T-helper 9 cell (primary cell): ENCODE data around the gene CHD1.
"Not testable (repeated sequence)": the region's sequence is repeated elsewhere in the genome, so short reads cannot be mapped to it uniquely, and the experiment has no call there.

Experiments
- DNase-seq: peaks from one replicate; pipeline ENCODE4 v3.0.0-alpha.2; 2020
- total RNA-seq, 2 donors: gene quantifications; one replicate each; lab custom pipeline; 2026; lab: John Stamatoyannopoulos, UW

CHD1 gene
- total RNA-seq = 322 to 680 reads per million in 2 donors

DNA sequence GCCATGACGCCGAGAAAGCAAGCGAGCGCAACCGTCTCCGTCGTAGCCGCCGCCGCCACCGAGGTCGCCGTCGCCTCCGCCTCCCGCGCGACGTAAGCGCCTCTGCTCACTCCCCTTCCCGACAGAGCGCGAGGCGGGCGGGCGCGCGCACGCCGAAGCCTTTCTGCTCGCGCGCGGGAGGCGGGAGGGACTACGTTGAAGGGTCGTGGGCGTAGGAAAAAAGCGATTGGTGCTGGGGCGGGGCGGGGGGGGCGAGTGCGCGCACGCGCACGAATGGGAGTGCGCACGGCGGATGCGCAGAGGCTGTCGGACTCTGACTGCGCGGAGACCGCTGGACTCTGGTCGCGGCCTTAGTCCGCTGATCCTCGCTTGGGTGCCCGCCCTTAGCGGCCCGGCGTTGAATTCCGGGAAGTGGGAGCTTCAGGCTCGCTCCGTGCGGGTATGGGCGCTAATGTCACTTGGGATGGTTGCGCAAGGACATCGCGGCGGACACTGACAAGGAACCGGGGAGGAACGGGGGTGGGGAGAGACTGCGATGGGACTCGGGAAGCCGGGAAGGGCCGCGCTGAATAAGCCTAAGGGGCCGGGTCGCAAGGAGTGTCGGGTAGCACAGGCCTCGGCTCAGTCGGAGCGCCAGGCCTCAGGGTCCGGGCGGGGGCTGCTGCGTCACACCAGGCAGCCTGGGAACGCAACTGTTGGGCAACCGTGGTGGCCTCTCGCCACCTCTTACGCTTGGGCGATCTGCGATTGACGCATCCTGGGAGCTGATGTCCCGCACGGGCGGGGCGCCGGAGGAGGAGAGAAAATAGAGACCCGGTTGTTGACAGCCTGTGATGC, at the start of gene CHD1:
Gene CHD1, minus strand, starts transcription at position 135 of the 837 bp plus-strand sequence. CDS start 2,621 bp downstream, outside the sequence.
- DNase-seq = peak; percentile 89

DNA sequence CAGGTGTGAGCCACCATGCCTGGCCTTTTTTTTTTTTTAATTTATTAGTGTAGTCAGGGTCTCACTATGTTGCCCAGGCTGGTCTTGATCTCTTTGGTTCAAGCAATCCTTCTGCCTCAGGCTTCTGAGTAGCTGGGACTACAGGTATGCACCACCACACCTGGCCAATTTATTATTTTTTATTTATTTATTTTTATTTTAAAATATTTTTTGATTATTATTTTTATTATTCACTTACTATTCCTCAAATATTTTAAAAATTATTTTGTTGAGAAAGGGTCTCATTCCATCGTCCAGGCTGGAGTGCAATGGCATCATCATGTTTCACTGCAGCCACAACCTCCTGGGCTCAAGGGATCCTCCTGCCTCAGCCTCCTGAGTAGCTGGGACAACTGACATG, 49.7 kb upstream of the CHD1 start:
- no peak for DNase-seq

DNA sequence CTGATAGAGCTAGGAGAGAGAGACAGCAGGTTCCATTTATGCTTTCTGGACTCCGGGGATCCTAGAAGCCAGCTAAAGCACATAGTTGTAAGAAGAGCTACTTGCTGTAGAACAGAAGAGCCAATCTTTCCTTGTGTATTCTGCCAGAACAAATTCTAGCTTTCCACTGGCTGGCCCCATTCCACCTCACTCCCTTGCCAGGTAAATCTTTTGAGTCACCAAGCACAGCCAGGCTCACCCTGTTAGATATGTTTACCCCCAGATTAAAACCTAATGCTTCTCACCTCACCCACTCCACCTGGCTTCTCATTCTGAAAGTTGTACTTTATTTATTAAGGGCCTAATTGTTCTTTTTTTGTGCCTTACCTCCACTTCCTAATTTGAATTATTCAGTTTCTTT, 48.9 kb upstream of the CHD1 start:
- no peak for DNase-seq

DNA sequence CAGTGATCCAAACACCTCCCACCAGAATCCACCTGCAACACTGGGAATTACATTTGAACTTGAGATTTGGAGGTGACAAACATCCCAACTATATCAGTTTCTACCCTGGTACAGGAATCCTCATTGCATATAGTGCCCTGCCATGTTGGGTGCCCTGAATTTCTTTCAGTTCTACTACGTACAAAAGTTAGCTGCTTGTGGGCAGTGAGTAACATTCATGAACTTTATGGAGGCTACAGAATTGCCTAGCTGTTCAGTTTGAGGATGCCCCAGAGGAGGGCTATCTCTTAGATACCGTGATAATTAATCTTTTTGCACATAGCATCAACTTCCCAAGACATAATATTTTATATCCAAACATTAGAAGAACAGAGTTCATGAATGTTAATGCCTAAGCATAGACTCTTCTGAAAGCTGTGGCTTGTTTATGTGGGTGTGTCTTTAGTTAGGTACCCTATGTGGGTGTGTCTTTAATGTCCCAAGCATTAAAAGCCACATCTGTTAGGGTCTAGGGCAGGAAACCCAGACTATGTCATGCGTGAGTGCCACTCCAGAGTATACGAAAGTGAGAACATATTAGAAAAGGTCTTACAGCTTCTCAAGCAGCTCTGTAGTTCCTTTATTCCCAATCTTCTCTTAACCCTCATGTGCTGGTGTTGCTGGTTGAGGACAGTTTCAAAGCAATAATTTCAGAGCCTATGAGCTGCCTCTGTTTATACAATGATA, 47.0 kb upstream of the CHD1 start:
- DNase-seq = no peak

DNA sequence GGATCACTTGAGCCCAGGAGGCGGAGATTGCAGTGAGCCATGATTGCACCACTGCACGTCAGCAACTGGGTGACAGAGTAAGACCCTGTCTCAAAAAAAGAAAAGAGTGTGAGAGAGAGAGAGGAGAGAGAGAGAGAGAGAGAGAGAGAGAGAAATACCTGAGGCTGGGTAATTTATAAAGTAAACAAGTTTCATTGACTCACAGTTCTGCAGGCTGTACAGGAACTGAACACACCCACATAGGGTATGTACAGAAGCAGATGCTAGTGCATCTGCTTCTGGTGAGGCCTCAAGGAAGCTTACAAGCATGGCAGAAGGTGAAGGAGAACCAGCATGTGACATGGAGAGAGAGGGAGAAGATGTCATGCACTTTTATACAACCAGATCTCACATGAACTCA, 46.4 kb upstream of the CHD1 start:
- no peak for DNase-seq

DNA sequence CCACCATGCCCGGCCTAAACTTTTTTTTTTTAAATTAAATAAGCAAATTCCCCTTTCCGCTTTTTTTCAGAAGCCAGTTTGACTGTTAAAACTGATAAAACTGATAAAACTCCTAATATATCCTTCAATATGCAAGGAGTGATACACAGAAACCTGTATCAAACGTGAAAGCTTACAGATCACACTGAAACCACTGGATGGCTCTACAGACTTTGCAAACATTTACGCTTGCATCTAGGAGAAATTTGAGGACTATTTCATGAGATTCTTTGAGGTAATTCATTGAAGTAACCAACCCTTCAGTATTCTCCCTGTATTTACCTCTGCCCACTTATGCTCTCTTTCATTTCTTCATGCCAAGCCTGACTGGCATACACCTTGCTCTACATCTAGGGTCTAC, 40.6 kb upstream of the CHD1 start:
- DNase-seq = no peak

DNA sequence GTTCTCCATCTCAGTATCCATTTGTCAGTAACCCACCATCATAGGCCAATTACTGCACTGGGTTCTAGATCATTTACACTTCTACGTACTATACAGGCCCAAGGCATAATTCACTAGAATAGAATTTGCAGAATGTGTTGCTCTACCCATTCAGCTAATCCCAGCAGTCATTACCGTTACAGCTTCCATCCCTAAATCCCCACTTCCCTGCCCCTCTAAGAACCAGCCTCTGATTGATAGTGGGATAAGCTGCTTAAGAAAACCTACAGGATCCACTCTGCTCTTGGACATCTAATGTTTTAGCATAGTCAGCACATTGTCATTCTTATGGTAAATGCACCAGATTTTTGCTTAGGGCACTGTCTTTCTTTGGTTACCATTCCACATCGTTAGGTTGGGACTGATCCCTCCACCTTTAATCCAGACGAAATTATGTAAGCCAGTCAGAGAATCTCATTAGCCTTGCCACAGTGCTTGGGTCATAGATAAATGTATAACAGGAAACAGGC, 39.3 kb upstream of the CHD1 start:
- no peak for DNase-seq

DNA sequence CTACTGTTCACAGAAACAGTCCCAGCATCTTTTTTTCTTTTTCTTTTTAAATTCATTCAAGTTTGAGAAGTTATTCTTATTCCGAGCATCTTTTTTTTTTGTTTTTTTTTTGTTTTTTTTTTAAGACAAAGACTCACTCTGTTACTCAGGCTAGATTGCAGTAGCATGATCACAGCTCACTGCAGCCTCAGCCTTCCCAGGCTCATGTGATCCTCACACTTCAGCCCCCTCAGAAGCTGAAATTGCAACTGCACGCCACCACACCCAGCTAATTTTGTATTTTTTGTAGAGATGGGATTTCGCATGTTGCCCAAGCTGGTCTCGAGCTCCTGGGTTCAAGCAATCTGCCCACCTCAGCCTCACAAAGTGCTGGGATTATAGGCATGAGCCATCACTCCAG, 36.4 kb upstream of the CHD1 start:
- no peak for DNase-seq

DNA sequence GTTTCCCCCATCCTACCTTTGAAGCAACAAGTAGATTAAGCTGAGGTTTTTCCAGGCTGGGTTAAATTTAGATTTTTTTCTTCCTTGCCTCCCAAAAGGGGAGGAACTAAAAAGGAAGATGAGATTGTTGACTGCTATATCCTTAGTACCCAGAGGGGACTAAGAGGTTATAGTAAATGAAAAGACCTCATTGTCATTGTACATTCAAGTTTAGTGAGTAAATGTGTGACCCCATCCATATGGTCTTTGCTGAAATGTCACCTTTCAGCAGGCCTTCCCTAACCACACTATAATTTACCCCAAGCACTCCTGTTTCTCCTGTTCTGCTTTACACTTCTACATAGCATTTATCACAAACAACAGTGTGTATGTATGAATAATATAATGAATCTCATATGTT, 35.8 kb upstream of the CHD1 start:
- DNase-seq = no peak

DNA sequence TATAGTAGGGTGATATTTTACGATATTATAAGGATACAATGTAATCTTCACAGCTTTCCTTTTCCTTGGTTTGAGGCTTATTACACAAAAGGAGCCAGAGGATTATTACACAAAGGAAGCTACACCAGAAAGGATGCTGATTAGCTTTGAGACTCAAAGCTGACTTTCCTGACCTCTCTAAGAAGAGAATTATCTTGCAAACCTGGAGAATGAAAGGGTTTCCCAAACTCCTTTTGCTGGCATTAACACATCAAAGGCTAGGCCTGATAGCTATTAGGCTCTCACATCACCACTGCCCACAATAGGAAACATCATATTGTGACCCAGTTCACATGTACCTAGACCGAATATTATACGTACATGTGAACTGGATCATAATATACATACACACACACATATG, 34.2 kb upstream of the CHD1 start:
- DNase-seq = no peak

DNA sequence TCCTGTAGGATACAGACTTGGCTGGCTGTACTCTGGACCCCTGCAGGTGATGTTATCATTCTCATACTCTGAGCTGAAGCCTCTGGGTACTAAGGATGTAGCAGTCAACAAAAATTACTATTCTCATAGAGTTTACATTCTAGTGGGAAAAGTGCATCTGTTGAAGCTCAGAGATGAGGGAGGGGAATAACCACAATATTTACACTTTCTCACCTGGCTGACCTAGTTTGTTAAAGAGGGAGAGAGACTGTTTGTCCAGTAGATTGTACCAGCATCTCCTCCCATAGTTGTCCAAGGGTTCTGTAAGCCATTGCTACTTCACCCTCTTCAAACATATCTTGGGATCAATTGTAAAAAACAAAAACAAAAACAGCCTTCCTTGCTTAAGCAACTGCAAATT, 33.8 kb upstream of the CHD1 start:
- no peak for DNase-seq

DNA sequence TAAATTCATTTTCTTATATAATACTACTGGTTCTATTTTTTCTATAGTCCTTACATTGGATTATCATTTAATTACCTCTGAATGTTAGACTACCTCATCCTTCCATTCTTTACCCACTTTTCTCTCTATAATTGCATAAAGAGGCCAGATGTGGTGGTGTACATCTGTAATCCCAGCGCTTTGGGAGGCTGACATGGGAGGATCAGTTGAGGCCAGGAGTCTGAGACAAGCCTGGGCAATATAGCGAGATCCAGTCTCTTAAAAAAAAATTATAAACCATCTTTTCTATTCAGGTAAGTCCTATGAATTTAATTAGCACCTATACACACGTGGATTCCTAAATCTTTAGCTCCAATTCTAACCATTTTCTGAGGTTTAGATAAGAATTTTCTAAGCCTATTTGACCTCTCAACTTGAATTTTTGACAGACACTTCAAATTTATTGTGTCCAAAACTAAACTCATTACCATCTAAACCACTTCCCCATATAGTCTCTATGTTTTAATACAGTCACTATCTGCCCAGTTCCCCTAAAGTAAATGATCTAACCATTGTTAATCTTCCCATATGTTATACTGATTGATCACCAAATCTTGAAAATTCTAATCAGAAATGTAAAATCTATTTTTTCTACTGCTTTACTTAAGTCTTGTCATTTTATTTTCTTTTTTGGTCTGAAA, 33.0 kb upstream of the CHD1 start:
- DNase-seq = no peak

DNA sequence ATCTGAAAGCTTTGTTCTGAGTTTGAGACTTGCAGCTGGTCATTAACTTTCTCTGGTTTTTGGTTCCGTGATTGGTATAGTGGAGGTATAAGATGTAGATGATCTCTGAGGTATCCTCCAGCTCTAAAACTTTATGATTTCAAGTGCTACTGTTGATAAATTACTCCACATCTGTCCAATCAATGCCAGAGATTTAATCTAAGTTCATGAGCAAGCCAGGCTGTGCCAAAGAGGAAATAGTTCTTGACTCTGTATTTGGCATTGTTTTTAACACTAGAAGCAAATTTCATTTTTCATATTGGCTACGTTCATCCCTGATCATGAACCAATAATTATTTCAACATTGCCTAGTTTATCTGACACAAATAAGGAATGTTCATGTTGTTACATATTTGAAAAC, 28.5 kb upstream of the CHD1 start:
- DNase-seq = no peak

DNA sequence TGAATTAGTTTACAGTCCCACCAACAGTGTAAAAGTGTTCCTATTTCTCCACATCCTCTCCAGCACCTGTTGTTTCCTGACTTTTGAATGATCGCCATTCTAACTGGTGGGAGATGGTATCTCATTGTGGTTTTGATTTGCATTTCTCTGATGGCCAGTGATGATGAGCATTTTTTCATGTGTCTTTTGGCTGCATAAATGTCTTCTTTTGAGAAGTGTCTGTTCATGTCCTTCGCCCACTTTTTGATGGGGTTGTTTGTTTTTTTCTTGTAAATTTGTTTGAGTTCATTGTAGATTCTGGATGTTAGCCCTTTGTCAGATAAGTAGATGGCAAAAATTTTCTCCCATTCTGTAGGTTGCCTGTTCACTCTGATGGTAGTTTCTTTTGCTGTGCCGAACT, 27.1 kb upstream of the CHD1 start:
- not testable (repeated sequence) for DNase-seq

DNA sequence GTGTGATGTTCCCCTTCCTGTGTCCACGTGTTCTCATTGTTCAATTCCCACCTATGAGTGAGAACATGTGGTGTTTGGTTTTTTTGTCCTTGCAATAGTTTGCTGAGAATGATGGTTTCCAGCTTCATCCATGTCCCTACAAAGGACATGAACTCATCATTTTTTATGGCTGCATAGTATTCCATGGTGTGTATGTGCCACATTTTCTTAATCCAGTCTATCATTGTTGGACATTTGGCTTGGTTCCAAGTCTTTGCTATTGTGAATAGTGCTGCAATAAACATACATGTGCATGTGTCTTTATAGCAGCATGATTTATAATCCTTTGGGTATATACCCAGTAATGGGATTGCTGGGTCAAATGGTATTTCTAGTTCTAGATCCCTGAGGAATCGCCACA, 26.7 kb upstream of the CHD1 start:
- not testable (repeated sequence) for DNase-seq

DNA sequence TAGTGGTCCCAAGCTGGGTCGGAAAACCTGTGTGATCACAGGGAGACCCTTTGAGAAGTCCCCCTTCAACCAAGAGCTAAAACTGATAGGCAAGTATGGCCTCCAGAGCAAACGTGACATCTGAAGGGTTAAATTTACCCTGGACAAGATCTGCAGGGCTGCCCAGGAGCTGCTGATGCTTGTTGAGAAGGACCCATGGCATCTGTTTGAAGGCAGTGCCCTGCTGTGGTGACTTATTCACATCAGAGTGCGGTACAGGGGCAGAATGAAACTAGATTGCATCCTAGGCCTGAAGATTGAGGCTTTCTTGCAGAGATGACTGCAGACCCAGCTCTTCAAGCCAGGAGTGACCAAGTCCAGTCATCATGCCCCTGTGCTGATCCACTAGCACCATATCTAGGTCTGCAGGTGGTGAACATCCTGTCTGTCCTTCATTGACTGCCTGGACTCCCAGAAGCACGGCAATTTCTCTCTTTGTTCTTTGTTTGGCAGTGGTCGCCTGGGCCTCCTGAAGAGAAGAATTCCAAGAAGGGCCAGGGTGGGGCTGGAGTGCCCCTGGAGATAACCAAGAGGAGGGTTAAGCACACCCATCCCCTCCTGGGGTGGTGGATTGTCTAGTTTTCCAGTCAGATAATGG, 25.7 kb upstream of the CHD1 start:
- DNase-seq = no peak

DNA sequence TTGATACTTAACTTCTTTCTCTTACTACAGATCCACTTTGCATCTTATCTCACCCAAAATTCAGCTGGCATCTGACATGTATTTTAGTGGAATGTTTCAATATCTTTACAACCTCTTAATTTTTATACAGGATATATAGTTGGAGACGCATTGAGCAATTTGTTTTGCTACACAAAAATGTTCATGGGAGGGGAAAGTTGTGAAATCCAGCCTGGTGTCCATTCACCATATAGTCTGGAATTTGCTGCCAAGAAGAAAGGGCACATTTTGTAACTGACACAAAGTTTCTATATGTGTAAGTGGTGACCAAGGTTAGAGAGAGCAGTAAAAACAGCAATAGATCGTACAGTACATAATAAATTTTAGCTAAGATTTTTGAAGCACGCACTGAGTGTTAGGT, 14.0 kb upstream of the CHD1 start:
- no peak for DNase-seq

DNA sequence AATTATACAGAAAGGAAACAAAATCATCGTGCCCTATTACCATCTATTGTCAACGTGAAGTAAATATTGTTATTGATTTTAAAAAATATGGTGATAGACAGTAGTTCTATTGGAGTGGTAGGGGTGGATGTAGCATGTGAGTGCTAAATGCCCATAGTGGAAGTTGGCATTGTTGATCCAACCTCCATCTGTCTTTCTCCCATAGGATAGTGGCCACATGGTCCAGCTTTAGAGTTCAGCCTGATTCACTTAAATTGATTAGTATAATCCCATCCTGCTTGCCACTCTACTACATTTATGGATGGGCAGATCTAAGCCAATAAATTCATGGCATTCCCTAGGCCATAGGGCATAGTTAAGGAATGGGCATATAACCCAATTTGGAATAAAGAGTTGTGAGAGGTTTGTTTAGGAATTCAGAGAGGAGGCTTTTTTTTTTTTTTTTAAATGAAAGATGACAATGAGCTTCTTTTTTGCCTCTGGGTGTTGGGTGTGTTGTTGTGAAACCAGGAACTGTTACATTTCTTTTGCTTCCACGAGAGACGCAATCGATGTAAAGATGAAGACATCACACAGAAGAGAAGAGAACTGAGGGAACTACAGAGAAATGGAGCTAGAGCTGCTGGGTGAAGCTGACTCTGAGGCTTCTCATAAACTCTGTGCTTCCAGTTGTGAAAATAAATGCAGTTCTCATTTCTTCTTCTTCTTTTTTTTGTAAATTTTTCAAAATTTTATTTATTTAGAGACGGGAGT, 12.5 kb upstream of the CHD1 start:
- DNase-seq = no peak

DNA sequence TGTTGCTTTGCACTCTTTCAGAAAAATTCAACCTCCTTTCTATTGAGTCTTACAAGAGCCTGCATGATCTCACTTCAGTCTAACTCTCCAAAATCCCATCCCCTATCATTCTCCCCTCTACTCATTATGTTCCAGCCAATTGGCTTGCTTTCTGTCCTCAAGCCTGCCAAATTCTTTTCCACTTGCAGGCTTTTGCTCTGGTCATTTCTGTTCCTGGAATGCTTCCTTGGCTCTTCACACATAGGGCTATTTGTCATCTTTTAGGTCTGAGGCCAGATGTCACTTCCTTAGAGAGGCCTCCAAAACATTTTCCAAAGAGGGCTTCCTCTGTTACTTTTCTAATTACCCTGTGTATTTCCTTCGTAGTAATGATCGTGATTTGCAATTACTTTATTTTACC, 11.8 kb upstream of the CHD1 start:
- DNase-seq = no peak

DNA sequence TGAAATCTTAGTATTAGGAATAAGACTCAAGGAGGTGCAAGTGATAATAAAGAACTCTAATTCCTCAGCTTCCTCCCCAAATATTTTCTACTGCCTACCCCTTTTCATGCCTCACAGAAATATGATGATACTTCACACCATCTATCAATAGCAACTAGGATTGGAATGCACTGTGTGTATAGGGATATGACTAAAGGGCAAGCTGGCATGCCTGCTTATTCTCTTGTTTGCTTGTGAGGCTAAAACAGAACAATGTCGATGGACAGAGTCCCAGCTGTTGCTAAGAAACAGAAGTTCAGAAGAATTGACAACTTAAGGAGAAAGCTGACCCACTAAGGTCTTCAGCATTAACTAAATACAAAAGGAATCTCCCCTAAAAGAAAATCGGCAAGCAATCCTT, 9.7 kb upstream of the CHD1 start:
- DNase-seq = no peak

DNA sequence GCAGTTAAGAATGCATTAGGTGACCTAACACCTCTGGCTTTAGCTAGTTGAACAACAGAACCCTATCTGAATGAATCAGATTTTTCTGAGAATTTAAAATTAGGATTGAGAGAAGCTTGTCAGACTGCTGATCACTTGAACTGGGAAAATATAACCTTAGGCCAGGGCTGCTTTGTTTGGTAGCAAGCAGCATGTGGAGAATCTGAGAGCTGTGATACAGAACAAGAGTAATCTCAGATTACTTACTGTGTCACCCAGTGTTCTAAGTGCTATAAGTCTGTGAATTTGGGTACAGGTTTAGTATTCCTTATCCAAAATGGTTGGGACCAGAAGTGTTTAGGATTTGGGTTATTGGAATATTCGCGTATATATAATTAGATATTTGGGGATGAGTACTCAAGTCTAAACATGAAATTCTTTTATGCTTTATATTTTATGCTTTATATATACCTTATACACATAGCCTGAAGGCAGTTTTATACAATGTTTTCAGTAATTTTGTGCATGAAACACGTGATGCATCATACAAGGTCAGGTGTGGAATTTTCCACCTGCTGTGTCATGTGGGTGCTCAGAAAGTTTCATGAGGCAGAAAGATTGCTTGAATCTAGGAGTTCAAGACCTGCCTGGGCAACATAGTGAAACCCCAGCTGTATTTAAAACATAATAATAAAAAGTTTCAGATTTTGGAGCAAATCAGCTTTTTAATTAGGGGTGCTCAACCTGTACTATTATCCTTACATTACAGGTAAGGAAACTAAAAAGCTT, 8.3 kb upstream of the CHD1 start:
- DNase-seq = no peak
